GM21515 (cell line): Measurements from ENCODE around the gene ASIC2.

Experiments
- ATAC-seq: cut with Tn5 transposase; IDR thresholded peaks from one replicate; pipeline ENCODE4 v1.9.1; 2021; ENCODE audit not compliant: unreplicated experiment

Gene ASIC2

DNA sequence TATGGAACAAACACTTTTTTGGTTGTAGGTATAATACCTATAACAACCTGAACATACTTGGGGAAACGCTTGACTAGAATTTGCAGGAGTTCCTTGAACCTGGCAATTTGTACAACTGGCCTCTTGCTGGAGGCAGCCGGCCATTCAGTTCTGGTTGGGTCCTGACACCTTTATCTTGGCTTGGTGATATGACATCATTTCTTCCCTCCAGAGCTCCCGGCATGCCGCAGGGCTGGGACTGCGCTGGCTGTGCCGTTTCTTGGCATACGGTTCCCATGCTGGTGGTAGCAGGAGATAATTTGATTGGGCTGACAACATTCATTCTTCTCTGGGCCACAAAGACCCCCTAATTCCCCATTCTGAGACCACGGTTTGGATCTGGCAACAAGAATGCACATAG lies 87.5 kb downstream of the ASIC2 start:
- ATAC-seq, result no peak

DNA sequence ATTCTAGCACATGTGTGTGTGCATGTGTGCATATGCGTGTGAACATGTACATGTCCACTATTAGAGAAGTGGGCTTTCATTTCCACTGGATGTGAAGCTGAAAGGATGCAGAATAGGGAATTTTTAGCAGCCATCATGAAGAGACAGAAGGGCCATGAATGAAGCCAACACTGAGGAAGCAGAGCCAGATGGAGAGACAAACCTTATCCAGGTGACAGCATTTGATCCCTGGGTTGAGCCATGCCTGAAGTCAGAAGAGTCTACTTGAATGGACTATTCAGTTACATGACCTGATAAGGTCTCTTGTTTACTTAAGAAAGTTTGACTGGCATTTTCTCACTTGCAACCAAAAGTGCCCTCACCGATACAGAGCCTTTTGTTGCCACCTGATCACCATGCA lies 88.4 kb downstream of the ASIC2 start:
- no peak for ATAC-seq

DNA sequence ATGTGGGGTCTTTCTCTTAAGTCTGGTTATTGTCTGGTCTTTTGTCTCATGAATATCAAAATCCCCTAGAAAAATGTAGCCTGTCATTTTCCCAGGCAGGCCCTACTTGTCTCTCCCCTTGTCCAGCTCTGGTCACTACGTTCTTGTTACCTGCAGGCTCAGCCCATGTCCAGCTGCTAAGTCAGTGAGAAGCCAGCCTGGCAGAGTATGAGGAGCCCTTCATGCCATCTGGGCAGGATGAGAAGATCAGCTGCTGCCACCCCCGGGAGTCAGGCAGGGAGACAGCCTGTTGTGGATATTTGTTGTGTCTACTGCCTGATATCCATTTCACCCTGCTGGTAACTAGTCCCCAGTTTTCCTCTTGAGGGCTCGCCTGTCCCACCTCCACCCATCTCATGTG lies 88.9 kb downstream of the ASIC2 start:
- ATAC-seq, result no peak

DNA sequence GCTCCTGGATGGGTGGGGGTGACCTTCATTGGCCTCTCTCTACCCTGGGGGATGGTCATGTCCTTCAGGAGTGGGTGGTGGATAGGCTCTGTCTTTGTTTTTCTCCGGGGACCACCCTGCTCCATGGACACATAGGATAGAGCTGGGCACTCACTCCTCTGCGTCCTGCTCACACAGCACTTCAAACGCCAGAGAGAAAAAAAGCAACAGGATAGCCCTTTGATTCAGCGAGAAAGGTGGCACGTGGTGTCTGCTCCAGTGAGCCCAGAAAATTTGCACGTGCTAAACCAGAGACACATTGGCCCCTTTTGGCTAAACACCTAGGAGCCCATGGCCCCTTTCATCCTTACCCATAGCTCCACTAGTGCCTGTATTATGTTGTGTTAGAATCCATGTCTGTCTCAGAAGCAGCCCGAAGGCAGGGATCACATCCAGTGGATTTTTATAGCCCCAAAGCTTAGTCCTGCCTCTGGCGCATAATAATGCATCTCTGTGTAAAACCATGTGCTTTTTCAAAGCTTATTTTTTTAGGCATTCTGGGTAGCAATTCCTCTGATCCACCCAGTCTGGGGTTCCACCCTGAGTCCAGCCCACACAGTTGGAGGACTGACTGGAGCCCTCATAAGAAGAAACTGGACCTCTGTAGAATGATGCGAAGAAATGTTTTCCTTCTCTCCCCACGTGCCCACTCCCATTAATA lies 90.1 kb downstream of the ASIC2 start:
- no peak for ATAC-seq

DNA sequence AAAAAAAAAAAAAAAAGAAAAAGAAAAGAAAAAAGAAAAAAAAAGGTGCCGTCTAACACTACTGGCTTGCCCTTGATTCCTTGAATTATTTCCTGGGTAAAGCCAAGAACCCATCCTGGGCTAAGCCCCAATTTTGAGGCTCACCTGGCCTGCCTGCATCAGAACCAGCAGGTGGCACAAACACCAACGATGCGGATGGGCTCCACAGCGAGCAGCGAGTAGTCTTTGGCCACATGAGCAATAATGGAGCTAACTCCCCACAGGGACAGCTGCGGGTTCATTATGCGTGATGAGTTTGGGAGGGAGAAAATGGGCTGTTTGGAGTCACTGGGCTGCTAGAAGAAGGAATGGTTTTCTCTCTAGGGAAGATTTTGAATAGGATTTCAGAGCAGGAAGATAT lies 91.1 kb downstream of the ASIC2 start:
- no peak for ATAC-seq

DNA sequence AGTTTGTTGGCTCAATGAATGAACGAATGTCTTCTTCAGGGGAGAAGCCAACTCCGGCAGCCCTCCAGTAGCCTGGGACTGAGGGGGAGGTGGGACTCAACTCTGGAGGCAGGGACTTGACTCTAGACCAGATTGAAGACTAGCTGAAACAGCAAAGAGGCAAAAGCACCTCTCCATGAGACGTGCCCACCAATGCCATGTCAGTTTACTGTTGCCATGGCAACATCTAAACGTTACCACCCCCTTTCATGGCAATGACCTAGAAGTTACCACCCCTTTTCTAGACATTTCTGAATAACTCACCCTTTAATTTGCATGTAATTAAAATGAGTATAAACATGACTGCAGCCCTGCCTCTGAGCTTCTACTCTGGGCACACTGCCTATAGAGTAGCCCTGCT lies 91.8 kb downstream of the ASIC2 start:
- no peak for ATAC-seq

DNA sequence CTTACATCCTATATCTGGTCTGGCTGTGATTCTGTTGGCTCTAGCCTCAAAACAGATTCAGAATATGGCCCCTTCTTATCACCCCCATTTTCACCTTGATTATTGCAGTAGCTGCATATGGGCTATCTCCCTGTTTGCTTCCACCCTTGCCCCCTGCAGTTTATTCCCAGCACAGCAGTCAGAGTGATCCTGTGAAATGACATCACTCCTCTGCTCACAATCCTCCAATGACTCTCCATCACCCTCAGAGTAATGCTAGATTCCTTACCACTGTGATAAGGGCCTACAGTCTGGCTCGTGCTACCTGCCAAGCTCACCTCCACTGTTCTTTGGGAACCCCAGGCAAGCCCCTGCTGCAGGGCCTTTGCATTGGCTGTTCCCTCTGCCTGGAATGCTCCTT lies 92.5 kb downstream of the ASIC2 start:
- no peak for ATAC-seq

DNA sequence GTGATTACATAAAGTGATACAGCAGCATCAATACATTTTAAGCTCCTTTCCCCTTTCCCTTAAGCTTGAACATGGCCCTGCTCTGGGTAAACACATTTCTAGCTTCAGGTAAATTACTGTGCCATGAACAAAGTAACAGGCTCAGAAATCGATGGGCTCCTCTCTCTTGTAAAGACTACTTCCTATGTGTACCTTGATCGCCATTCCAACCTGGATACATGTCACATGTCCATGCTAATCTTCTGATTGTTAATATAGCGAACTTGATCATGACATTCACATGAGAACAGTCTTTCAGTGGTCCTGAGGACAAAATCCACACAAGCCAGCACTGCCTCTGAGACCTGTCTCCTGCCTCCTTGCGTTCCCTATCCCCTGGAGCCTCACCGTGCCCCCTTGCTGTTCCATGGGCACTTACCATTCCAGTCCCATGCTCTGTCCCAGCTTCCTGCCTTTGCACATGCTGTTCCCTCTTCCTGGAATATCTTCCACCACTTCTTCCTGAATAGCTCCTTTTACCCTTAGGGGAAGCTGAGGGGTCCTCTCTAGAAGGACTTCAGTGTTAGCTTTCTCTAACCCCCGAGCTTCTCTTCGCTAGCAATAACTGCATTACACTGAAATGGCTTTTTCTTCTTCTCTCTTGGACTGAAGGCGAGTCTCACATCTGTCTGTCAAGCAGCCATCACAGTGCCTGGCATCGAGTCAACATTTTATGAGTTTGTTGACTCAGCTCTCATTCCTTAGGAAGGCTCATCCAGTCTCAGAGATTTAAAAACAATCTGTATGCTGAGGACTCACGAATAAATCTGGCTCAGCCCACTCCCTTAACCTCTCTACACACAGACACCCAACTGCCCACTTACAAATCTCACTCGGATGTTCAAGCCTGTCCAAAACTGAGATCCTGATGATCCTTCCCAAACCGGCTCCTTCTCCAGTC lies 93.3 kb downstream of the ASIC2 start:
- ATAC-seq, result no peak

DNA sequence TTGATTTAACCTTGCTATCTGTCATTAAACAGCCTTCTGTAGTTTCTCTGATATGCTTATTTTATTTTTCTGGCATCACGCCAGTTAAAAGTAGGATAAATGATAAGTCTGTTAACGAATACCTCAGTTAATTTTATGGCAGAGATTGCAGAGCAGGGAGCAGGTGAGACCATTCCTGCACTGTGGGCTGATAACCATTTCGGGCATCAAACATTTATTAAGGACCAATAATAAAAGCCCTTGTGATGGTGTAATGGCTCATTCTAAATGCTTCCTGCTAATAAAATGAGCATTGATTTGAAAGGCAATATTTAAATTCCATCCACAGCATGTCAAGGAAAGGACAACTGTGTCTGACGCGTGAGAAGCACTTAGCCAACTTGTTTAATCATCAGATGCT lies 94.1 kb downstream of the ASIC2 start:
- ATAC-seq, result no peak

DNA sequence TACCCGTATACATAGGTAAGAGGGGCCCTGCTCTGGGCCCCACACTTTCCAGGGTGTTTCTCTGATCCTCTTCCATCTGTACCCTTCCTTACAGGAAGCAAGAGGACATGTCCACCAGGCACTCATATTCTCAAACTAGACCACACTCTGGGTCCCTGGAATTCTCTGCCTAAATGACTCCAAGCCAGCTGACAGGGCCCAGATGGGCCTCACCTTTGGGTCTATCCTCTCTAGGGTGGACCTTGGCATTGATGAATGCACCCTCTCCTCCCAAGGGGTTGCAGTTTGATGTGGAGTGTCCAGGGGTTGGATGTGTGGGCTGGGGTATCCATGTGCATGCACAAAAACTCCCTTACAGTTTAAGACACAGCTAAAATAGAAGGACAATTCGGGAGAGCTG lies 95.8 kb downstream of the ASIC2 start:
- no peak for ATAC-seq

DNA sequence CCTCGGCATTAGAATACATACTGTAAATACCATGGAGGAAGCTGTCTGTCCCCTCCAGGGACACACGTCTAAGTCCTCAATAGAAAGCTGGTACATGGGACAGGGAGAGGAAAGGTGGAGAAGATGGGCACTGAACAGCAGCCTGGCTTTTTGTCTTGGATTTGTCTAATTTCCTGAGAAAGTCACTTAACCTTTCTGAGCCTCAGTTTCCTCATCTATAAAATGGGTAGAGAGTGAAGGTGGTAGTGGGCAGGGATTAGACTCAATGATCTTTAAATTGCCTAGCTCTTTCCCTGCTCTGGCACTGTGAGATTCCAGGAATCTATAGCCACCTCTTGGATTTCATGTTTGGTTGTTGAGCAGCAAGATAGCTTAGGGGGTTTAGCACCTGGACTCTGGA lies 96.2 kb downstream of the ASIC2 start:
- no peak for ATAC-seq

DNA sequence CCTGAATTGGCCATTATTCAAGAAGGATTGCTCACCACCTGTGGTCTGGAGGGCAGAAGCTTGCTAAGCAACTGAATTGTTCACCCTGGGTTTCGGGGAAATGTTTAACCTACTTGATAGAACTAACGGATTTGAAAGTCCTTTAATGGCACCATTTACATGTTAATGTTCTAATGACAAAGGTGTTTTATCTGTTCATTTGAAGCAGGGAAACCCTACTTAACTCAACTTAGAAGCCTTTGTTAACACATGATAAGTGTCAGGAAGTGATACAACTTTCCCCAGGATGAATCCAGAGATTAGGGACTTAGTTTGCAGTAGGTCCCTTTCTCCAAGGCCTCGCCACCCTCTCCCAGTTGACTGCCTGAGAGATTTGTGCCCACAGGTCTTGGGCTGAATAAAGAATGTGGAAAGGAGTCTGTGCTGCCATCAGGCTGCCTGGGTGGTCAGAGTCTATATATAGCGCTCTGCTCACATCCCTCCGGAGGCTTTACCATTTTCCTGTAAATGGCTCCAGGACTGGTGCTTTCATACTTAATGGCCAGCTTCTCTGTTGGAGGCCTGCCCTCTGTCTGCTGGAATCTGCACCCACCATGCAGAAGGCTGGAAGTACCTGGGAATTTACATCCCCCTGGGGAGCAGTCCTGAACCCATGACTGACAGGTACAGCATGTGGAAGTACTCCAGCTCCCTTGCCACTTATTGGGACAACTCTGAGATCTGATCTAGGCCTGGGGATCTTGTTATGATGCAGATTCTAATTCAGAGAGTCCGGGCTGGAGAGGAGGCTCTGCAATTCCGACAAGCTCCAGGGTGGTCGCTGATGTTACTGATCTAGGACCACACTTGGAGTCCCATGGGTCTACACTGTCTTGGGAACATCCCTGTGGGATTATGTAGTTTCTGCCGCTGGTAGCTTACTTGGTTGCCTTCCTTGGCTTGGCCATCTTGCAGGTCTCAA lies 99.9 kb downstream of the ASIC2 start:
- no peak for ATAC-seq

DNA sequence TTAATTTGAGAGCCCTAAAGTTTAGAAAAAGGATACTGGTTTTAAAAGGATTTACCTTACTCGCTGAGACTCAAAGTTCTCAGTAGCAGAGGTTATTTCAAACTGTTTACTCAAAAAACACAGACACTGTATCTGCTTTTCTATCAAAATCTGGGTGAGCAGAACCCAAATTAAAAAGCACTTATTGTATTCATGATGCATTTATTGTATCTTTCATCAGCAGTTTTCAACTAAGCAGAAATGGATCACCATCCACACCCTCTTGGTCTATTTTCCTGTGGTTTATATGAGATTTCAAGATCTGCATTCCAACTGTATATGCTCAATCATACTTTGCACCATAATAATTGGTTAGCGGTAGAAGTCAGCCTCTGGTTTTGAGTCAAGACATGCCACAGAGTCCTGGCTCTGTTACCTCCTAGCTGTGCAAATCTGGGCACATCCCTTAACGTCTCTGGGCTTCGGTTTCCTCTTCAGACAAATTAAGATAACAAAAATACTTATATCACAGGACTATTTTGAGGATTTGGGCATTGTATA lies 109.5 kb downstream of the ASIC2 start:
- no peak for ATAC-seq

DNA sequence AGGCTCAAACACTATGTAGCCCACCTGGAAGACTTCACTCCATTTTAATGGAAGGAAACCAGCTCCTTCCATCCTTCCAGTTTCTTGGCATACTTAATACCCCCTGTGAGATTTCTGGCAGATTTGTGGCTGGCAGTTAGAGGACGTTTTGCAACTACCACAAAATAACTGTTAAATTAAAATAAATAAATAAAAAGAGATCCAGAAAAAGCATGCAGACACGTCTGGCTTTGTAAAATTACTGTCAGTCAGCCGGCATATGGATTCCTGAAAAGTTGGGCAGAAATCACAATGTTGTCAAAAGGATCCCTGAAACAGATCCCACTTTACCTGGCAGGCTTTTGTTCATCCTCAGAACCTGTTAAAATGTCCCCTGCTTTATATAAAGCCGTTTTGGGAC lies 113.9 kb downstream of the ASIC2 start:
- no peak for ATAC-seq

DNA sequence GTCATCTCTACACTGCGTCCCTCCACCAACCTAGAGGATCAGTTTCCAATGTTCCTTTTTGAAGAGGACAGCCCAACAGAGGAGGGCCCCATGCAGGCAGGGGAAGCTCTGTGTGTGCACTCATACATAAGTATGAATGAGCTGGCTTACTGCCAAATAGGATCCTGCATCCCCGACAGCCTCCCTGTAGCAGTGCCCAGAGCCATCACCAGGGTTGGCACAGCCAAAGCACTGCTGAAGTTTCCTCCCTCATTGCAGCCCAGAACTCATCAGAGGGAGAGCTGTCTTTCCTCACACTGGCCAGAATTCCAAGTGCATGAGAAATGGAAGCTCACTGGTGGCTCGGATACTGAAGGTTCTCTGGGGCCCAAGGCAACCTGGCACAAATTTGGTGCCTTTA lies 114.4 kb downstream of the ASIC2 start:
- ATAC-seq, result no peak

DNA sequence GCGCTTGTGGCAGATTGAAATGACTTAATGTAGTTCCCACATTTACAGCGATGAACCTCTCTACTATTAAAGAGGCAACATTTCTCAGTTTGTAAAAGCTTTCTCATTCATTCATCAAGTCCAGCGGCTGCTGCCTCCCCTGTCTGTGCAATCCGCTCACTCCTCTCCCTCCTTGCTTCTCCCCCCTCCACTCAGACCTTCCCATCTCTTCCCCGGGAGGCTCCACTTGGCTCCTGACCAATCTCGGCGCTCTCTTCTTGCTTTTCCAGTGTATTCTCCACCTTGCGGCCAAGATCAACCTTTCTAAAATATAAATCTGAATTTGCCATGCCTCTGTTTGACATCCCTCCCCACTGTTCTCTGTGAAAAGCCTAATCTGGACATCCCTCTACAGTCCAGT lies 117.5 kb downstream of the ASIC2 start:
- ATAC-seq, result no peak

DNA sequence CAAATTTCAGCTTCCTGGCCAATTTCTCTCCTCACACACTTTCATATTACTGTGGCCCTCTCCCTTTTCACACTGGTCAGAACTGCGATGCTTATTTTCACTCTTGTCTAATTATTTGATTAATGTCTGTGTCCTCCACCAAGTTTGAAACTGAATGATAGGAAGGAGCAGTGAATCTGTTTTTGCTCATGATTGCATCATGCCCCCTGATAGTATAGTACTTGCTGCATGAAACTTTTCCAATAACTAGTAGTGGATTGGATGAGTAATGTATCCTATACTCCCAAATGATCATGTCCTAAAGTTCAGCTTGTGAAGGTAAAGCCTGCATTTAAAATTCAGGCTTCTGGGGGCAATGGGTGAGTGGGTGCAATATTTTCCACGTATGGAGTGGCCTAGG lies 121.2 kb downstream of the ASIC2 start:
- ATAC-seq, result no peak

DNA sequence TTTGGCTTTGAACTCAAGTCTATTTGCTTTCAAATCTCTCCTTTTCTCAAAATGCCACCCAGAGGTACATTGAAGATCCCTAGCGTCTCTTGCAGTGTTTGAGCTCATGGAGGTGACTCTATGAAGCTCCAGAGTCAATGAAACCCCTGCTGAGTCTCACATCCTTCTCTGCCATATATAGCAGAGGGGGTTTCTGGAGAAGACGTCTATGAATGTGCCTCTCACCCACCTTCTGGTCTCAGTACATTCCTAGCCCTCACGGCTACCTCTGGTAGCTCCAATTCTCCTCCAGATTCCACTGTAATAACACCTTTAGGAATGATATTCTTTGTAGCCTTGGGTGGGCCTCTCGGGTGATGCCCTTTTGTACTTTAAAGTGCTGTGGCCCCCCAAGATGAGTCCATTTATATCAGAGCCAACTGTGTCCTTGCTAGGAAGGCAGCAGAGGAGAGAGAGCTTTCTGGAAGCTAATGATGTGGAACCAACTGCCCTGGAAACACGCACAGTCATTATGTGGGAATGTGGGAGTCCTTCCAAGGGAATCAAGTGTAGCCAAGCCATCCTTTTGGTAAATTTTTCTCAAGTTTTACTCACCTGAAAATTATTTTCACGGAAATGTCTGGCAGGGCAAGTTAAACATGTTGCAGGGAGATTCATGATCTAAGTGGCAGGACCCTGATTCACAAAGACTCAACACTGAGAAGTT lies 123.4 kb downstream of the ASIC2 start:
- ATAC-seq, result no peak

DNA sequence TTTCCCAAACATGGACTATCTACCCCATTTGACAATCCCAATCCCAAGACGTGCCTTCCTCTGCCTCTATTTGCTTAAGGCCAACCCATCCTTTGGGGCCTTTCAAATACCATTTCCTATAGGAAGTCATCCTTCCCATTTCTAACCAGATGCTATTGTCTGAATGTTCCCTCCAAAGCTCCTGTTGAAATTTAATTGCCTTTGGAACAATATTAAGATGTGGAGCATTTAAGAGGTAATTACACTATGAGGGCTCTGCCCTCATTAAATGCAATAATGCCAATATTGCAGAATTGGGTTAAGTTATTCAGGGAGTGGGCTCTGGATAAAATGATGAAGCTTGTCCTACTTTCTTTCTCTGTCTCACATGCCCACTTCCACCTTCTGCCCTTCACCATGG lies 125.4 kb downstream of the ASIC2 start:
- ATAC-seq, result no peak

DNA sequence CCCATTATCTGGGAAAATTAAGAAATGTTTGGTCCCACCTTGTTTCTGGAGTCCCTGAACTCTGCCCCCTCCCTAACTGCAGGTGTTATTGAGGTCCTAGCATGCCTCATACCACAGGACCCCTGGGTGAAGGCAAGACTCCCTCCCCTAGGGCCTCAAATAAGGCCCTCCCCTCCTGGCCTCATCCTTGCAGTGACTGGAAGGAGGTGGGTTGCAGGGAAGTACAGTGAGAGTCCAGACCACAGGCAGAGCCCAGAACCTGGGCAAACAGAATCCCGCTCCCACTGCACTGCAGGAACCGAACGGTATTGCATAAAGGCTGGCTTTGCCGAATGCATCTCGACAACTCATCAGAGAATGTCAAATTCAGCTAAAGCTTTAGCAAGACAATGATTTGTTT lies 126.6 kb downstream of the ASIC2 start:
- ATAC-seq, result no peak
